Testis (tissue), 3 donors: ENCODE data around the gene MFSD11. TPM values are rescaled to one million over a fixed set of nuclear protein-coding genes. Genes with fewer than 3 reads are reported as not detected.

Source experiments
- DNase-seq: peaks from one replicate; pipeline ENCODE4 v3.0.0-alpha.2; 2019
- H3K27ac ChIP-seq, 2 donors: fragments of 200-600 bp; sonication (generic); one replicate each; pipeline ENCODE4 v1.5.1; 2019
- H3K27me3 ChIP-seq: fragments of 200-600 bp; sonication (generic); one replicate; pipeline ENCODE4 v1.5.1; 2019
- H3K36me3 ChIP-seq: fragments of 200-600 bp; sonication (generic); one replicate; pipeline ENCODE4 v1.5.1; 2017; ENCODE audit warnings: low read depth; ENCODE audit errors: missing control alignments
- H3K4me1 ChIP-seq: fragments of 200-600 bp; sonication (generic); one replicate; pipeline ENCODE4 v1.5.1; 2019
- H3K4me3 ChIP-seq, 2 donors: fragments of 200-600 bp; sonication (generic); one replicate each; pipeline ENCODE4 v1.5.1; 2017 to 2019
- H3K9me3 ChIP-seq: fragments of 200-600 bp; sonication (generic); one replicate; pipeline ENCODE4 v1.5.1; 2017
- CTCF ChIP-seq, 3 experiments: fragments of 450-650 bp in 2 of 3; fragments of 200-600 bp in 1 of 3; sonication (generic) in 1 of 3; IDR thresholded peaks; one replicate each; pipeline ENCODE4 v1.5.1; 2016 to 2019; ENCODE audit warnings: antibody characterized with exemption in 3 of 3, mild to moderate bottlenecking in 2 of 3, moderate library complexity in 1 of 3
- POLR2A ChIP-seq: fragments of 450-650 bp; IDR thresholded peaks from one replicate; pipeline ENCODE4 v1.6.1; 2017; ENCODE audit warnings: antibody characterized with exemption, mild to moderate bottlenecking, moderate library complexity
- WGBS, 2 donors: methylation state at CpG; one replicate each; pipeline ENCODE4 v1.1.5; 2018; 5-methylcytosine and 5-hydroxymethylcytosine counted together
- intact Hi-C: fragments of 100-400 bp; cut with DNase I; formaldehyde crosslinking; loops from one replicate; pipeline ENCODE4 v1.15.1; 2023; ENCODE audit warnings: low total_unique reads
- polyA plus RNA-seq: library from polyadenylated mRNA; stranded (reverse); fragments of 350-450 nt; fragmentation: Illumina TruSeq; extraction: RNeasy Lipid Tissue Mini Kit (QIAGEN cat#74804); gene quantifications from one replicate; pipeline ENCODE4 v1.2.3, GENCODE V29; 2014; ENCODE audit warnings: low read depth, low replicate concordance; ENCODE audit not compliant: insufficient read depth
- total RNA-seq, 2 donors: library from RNA; depleted of rRNA; stranded (reverse); fragments of >200 nt; gene quantifications; one replicate each; pipeline ENCODE4 v1.2.3, GENCODE V29; 2016

MFSD11 gene
- total and polyA plus RNA-seq, 3 donors from 2014 or later, result 38.5 to 102 (median 51.7) TPM

- no peak overlapping the region for H3K4me3 ChIP-seq
- no peaks in the 10 kb centered on the region for H3K27me3 ChIP-seq
- DNase-seq, result no peak
- no peak for TF ChIP-seq POLR2A
- H3K4me1 ChIP-seq, result no peaks in the 10 kb centered on the region
- intact Hi-C loops, result no loop called here
- H3K27ac ChIP-seq, result no peak overlapping the region
- H3K9me3 ChIP-seq, result no peaks in the 10 kb centered on the region
- no peaks in the 10 kb centered on the region for H3K36me3 ChIP-seq
- WGBS, 2 donors, result 88 to 94% methylated on average over 4 of the region's 4 CpGs
These were observed 14.1 kb downstream of the MFSD11 start for GRCh38 chr17:76752006-76752405.

GRCh38 chr17:76753061-76753961, 15.4 kb downstream of the MFSD11 start:
- no peaks in the 10 kb centered on the region for H3K36me3 ChIP-seq
- H3K9me3 ChIP-seq, result no peaks in the 10 kb centered on the region
- WGBS, 2 donors, result 90 to 91% methylated on average over 12 of the region's 12 CpGs

GRCh38 chr17:76755285-76755684, 17.4 kb downstream of the MFSD11 start:
- H3K27ac ChIP-seq, result no peak overlapping the region
- 94 to 98% methylated on average over 2 of the region's 2 CpGs for WGBS, 2 donors
- H3K4me1 ChIP-seq, result no peaks in the 10 kb centered on the region
- no peaks in the 10 kb centered on the region for H3K27me3 ChIP-seq
- H3K9me3 ChIP-seq, result no peaks in the 10 kb centered on the region
- intact Hi-C loops, result no loop called here
- no peak for DNase-seq
- TF ChIP-seq CTCF (IDR thresholded peaks at IDR 0.05) (no peak), POLR2A (no peak)
- H3K36me3 ChIP-seq, result no peaks in the 10 kb centered on the region
- no peak overlapping the region for H3K4me3 ChIP-seq

More at GRCh38 chr17:76753061-76753961, 15.4 kb downstream of the MFSD11 start:
- TF ChIP-seq POLR2A, result no peak
- no peak for TF ChIP-seq CTCF (IDR thresholded peaks at IDR 0.05)
- H3K27me3 ChIP-seq, result no peaks in the 10 kb centered on the region
- DNase-seq, result no peak
- no peak overlapping the region for H3K27ac ChIP-seq
- intact Hi-C loops, result no loop called here
- no peaks in the 10 kb centered on the region for H3K4me1 ChIP-seq
- no peak overlapping the region for H3K4me3 ChIP-seq

GRCh38 chr17:76757256-76757655, 19.3 kb downstream of the MFSD11 start:
- no peaks in the 10 kb centered on the region for H3K36me3 ChIP-seq
- TF ChIP-seq CTCF (IDR thresholded peaks at IDR 0.05) (no peak), POLR2A (no peak)

GRCh38 chr17:76758570-76758969, 20.7 kb downstream of the MFSD11 start:
- H3K36me3 ChIP-seq, result no peaks in the 10 kb centered on the region
- H3K27me3 ChIP-seq, result no peaks in the 10 kb centered on the region
- no peak for TF ChIP-seq CTCF (IDR thresholded peaks at IDR 0.05)
- TF ChIP-seq POLR2A, result no peak
- no peak for DNase-seq
- no peak overlapping the region for H3K27ac ChIP-seq
- intact Hi-C loops, result no loop called here
- no peak overlapping the region for H3K4me3 ChIP-seq
- H3K4me1 ChIP-seq, result no peaks in the 10 kb centered on the region
- WGBS, 2 donors, result 66 to 92% methylated on average over 3 of the region's 3 CpGs
- no peaks in the 10 kb centered on the region for H3K9me3 ChIP-seq

More at GRCh38 chr17:76757256-76757655, 19.3 kb downstream of the MFSD11 start:
- WGBS, 2 donors, result 94 to 96% methylated on average over 5 of the region's 5 CpGs
- H3K27me3 ChIP-seq, result no peaks in the 10 kb centered on the region
- no peaks in the 10 kb centered on the region for H3K4me1 ChIP-seq
- no peak for DNase-seq
- no peaks in the 10 kb centered on the region for H3K9me3 ChIP-seq
- H3K27ac ChIP-seq, result no peak overlapping the region
- intact Hi-C loops, result no loop called here
- no peak overlapping the region for H3K4me3 ChIP-seq
